ENCODE data around the gene LSM7. TPM values are rescaled to one million over a fixed set of nuclear protein-coding genes. Genes with fewer than 3 reads are reported as not detected.
A peak's percentile ranks its signal among the peaks of the same experiment; 100 is the strongest.

LSM7 gene
- total RNA-seq, 4 donors from 2014 or later: 59.8 to 152 (median 109) TPM

- no peaks in the 10 kb centered on the region for H3K4me1 ChIP-seq
Observed at GRCh38 chr19:2356036-2356646, 27.8 kb upstream of the LSM7 start.

GRCh38 chr19:2355168-2356035 lies 27.0 kb upstream of the LSM7 start:
- no peak for DNase-seq
- TF ChIP-seq CTCF (IDR thresholded peaks at IDR 0.05): no peak
- TF ChIP-seq POLR2A (IDR thresholded peaks at IDR 0.05): no peak
- Histone ChIP-seq H3K27ac (no peak overlapping the region), H3K27me3 (peaks cover 0 to 8% of the 10 kb centered on the region in 2 donors), H3K4me1 (no peaks in the 10 kb centered on the region), H3K36me3 (peaks cover 0 to 44% (median 0%) of the 10 kb centered on the region in 3 donors), H3K4me3 (no peak overlapping the region), H3K9me3 (no peaks in the 10 kb centered on the region)

More at GRCh38 chr19:2356036-2356646, 27.8 kb upstream of the LSM7 start:
- DNase-seq: no peak
- peaks cover 0 to 36% (median 0%) of the 10 kb centered on the region in 3 donors for H3K36me3 ChIP-seq
- no peak overlapping the region for H3K4me3 ChIP-seq
- H3K9me3 ChIP-seq: no peaks in the 10 kb centered on the region
- H3K27ac ChIP-seq: no peak overlapping the region
- TF ChIP-seq POLR2A (IDR thresholded peaks at IDR 0.05) (no peak), CTCF (IDR thresholded peaks at IDR 0.05) (no peak)
- peaks cover 0 to 11% of the 10 kb centered on the region in 2 donors for H3K27me3 ChIP-seq

GRCh38 chr19:2354670-2355069 lies 26.3 kb upstream of the LSM7 start:
- DNase-seq: no peak
- no peaks in the 10 kb centered on the region for H3K9me3 ChIP-seq
- H3K36me3 ChIP-seq: peaks cover 0 to 48% (median 0%) of the 10 kb centered on the region in 3 donors
- no peaks in the 10 kb centered on the region for H3K4me1 ChIP-seq
- TF ChIP-seq CTCF (IDR thresholded peaks at IDR 0.05): no peak
- no peak overlapping the region for H3K4me3 ChIP-seq
- no peak overlapping the region for H3K27ac ChIP-seq
- H3K27me3 ChIP-seq: peaks cover 0 to under 1% of the 10 kb centered on the region in 2 donors

GRCh38 chr19:2353887-2354592 lies 25.7 kb upstream of the LSM7 start:
- no peak for TF ChIP-seq CTCF (IDR thresholded peaks at IDR 0.05)
- TF ChIP-seq POLR2A (IDR thresholded peaks at IDR 0.05): no peak
- Histone ChIP-seq H3K9me3 (no peaks in the 10 kb centered on the region), H3K36me3 (peaks cover 0 to 48% (median 0%) of the 10 kb centered on the region in 3 donors), H3K4me1 (no peaks in the 10 kb centered on the region), H3K27ac (no peak overlapping the region), H3K4me3 (no peak overlapping the region), H3K27me3 (no peaks in the 10 kb centered on the region)
- DNase-seq: peak in 2 of 3 donors; percentile 45 to 50

- peak in 2 of 3 donors; percentile 43 to 44 for DNase-seq
- H3K4me1 ChIP-seq: no peaks in the 10 kb centered on the region
- TF ChIP-seq POLR2A (IDR thresholded peaks at IDR 0.05) (no peak), CTCF (IDR thresholded peaks at IDR 0.05) (no peak)
- H3K4me3 ChIP-seq: no peak overlapping the region
- H3K27ac ChIP-seq: no peak overlapping the region
- H3K27me3 ChIP-seq: no peaks in the 10 kb centered on the region
- H3K9me3 ChIP-seq: no peaks in the 10 kb centered on the region
- peaks cover 0 to 52% (median 0%) of the 10 kb centered on the region in 3 donors for H3K36me3 ChIP-seq
Observed at GRCh38 chr19:2353159-2353886, 24.9 kb upstream of the LSM7 start.
